Activated CD4-positive, alpha-beta T cell treated with anti-CD3 and anti-CD28 coated beads, Interleukin-2, amount 50 U/mL, for 24 hours (primary cell): ENCODE data around the gene PLCD3.

ENCODE experiments used
- DNase-seq, 2 donors: peaks; one replicate each; pipeline ENCODE4 v3.0.0-alpha.2; 2020; ENCODE audit warnings: low read depth in 1 of 2, low spot score in 1 of 2

PLCD3 gene

DNA sequence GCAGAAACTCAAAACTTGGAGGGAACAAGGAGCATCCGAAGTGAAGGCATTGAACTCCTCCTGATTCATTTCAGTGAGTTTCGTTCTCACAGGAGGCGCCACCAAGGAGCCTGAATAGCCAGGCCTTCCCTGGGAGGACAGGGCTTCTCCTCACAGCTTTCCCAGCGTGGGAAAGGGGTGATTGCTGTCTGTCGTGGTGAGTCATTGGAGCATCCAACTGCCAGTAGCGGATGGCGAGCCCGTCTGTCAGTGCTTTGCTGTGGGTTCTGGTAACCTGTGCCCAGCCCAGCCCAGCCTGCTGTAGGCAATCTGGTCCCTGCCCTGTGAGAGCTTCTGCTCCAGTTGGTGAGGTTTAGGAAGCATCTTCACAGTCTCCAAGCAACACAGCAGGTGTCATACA lies 28.3 kb downstream of the PLCD3 start:
- DNase-seq = no peak

DNA sequence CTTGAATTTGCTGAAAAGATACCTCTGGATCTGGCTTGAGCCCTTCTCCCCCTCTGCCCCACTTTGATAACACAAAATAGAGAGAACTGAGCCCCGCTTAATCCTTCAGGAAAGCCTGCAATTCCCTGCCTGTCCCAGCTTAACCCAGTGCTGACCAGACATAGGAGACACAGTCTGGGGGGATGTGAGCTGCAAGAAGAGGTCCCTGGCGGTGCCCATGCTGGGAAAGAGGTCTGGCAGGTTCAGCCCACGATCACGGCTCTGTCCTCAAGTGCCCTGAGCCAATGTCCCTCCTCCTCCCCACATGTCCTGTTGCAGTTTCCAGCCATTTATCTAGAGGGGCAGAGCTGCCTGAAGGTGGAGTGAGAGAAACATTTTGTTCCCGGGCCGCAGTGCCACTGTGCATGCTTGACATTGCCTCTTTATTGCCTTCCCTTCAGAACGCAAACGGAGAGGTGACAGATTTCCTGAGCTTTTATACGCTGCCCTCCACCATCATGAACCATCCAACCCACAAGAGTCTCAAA lies 29.0 kb downstream of the PLCD3 start:
- no peak for DNase-seq

DNA sequence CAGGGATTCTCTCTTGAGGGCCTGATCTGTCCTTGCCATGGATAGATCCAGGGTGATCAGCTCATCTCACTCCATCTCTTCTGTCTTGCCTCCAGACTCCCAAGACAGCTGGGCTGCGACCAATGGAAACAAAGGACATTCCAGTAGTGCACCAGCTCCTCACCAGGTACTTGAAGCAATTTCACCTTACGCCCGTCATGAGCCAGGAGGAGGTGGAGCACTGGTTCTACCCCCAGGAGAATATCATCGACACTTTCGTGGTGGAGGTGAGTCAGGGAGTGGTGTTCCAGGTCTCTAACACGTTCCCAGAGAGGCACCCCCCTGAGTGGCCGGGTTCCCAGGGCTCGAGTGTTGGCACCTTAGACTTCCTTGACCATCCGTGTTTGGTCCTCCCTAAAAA lies 29.5 kb downstream of the PLCD3 start:
- no peak for DNase-seq

DNA sequence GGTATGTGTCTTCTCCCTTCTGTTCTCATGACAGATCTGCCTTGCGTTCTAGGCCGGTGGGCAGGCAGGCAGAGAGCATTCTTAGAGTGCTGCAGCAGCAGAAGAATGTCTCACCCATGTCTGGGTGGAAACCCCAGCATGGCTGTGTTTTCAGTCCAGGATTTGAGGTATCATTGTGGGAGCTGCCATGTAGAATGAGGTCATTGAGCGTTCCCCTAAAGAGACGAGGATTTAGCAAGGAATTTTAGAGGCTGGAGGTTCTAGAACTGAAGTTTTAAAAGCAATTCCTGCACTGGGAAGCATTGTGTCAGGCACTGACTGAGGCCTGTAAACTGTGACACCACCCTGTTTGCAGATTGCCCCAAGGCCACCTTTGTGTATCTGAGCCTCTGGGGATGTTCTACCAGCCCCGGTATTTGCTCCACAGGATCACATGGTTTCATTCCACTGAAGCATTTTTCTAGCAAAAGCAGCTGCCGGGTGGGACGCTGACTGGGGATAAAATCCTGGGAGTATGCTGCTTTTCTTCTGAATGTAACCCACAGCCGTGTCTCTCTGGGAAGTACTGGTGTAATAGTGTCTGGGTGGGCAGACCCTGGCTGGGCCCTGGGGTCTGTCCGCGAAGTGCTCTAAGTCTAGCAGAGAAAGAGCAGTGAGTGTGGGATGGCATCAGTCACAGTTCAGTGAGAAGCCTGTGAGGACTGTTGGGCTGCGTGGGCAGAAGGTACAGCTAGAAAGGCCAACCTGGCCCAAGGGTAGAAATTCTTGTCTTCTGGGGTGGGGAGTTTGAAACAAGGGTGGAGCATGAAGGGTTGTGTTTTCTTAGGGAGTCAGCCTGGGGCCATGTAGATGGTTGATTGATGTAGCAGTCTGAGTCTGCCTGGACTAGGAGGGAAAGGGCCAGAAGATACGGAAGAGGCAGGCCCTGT lies 30.2 kb downstream of the PLCD3 start:
- no peak for DNase-seq

DNA sequence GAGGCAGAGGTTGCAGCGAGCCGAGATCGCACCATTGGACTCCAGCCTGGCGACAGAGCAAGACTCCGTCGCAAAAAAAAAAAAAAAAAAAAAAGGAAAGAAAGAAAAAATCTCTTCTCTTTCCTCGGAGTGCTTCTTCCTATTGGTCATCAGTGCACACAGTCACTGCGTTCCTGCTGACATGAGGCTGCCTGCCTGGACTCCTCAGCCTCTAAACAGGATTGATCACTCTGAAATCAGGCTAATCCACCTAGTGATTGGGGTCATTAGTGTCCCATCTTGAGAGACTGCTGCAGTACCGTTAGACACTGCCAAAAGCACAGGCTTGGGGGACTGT lies 30.8 kb downstream of the PLCD3 start:
- DNase-seq = no peak

DNA sequence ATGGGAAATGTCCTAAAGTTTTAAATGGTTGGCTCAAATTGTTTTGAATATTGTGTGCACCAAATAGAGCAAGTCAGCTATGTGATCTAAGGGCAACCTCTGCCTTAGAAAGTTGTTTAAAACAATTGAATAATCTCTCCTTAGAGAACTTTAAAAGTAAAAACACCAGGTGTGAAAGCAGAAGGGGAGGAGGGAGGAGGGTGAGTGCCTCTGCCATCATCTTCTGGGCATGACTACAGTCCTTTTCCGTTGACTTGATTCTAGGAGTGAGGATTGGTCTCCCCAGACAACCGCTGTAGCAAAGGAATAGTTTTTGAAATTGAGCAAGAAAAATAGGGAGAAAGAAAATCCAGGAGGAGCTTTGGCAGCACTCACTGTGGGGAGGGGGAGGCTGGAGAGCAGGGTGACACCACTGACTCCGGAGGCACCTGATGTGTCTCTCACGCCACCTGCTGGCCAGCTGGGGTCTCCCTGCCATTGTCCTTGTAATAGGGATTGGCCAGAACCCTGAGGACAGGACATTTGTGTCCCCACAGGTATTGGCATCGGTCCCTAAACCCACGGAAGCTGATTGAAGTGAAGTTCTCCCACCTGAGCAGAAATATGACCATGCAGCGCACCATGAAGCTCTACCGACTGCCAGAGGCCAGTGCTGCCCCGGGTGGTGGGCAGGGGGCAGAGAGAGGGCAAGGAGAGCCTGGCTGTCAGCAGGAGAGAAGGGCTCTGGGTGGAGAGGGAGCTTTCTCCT lies 33.3 kb downstream of the PLCD3 start:
- peak; percentile 37 to 55 for DNase-seq

DNA sequence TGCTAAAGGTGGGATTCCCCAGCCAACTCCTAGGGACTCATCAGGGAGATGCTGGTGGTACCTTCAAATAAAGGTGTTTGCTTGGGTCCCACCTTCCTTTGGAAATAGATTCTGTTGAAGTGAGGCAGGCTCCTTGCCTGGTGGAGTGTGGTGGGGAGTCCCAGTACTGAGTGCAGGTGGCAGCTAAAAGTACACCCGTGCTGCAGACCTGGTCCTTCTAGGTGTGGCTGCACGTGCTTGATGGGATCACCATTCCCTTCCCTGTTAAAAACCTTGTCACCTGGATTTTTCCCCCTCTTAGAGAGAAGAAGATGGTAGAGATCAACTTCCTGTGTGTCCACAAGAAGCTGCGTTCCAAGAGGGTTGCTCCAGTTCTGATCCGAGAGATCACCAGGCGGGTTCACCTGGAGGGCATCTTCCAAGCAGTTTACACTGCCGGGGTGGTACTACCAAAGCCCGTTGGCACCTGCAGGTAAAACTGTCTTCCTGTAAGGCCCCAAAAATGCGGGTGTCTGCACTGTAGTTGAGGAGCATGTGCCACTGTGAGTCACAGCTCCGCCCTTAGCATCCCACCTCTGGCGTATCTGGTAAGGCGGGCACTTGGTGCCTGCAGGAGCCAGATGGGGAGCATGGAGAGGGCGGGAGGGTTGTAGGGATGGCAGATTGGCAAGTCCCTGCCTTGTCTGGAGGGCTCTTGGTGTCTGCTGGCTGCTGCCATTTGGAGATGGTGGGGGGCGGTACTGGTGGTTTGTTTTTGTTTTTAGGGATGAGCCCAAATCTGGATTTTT lies 34.0 kb downstream of the PLCD3 start:
- DNase-seq = no peak

DNA sequence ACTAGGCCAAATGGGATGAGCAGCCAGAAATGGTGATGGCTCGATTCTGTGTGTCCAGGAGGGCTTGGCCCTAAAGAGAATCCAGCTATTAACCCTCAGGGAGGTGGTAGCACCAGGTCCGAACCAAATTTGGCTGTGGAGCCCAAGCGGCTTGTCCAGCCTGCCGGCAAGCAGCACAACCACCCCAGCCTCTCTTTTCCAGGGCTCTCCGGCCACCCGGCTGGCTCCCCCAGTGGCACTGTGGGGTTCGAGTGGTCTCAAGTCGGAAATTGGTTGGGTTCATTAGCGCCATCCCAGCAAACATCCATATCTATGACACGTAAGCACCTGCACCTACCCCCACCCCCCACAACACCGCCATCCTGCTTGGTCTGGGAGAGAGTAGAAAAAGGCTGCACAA lies 35.4 kb downstream of the PLCD3 start:
- no peak for DNase-seq

DNA sequence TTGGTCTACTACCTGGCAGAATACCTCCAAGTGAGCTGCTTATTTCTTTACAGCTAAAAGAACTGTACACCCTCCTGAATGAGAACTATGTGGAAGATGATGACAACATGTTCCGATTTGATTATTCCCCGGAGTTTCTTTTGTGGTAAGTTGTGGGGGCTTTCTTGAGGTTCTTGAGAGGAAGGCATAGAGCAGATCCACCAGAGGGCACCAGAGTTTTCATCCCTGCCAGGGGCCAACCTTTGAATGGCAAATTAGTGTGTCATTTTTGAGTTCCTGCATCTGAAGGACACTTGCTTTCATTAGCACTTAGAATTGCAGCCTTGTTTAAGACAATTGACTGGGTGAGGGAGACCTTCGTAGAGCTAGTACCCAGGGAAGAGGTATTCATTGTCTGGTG lies 36.2 kb downstream of the PLCD3 start:
- DNase-seq = no peak

DNA sequence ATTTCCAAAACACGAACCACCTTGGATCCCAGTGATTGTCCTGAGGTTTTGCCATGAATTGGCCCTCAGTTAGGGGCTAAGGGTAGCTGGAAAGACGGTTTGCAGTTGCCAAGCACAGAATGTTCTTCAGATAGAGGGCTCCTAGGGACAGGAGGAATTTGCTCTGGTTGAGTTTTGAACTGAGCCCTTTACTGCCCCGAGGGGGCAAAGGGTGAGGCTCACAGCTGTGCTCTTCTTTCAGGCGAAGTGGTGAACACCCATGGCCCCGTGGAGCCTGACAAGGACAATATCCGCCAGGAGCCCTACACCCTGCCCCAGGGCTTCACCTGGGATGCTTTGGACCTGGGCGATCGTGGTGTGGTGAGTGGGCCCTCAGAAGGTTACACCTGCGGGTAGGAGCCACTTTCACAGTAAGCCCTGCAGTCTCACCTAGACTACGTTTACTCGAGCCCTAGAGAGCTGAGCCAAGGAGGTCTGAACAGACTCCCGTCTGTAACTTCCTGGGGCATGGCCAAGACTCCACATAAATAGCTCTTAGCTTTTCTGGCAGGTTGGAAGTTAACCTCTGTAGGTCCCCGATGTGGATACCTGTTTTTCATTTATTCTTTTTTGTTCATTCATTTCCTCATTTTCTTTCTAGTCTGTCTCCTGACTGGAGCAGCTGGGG lies 38.7 kb downstream of the PLCD3 start:
- no peak for DNase-seq

DNA sequence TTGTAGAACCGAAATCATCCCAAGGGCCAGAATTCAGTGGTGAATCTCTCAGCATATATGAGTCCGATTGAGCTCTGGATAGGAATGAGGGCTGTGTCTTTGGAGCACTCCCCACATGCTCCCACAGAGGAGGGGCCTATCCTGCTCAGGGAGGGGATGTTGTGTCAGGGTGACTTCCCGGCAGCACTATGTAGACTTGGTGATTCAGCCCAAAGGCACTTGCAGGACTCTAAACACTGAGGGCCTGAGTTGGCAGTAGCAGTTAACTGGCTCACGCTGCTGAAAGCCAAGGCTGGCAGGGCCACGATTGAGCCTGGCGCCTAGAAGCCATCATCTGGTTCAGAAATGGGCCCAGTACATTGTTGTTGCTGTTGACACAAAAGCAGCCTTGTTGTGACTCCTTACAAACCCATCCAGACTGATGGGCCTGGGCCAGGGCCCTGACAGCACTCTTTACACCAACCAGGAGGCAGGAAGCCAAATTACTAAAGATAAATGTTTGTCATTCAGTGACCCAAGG lies 39.3 kb downstream of the PLCD3 start:
- DNase-seq = no peak

DNA sequence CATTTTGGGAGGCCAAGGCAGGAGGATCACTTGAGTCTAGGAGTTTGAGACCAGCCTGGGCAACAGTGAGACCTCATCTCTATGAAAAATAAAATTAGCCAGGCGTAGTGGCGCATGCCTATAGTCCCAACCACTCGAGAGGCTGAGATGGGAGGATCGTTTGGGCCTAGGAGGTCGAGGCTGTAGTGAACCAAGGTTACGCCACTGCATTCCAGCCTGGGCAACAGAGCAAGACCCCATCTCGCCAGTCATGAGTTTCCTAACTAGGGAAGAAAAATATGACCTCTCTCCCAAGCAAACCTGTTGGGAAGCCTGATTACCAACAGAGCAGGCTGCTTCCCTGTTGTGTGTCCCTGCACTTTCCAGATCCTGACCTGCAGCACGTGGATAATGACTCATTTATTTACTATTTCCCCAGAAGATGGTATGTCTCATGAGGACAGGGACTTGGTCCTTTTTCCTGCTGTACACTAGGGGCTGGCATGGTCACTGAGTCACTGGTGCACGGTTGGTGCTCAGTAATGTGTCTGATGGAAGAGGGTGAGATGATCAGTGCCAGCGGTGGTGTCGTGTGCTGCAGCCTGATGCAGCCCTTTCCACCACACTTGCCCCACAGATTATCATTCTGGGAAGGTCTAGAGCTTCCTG lies 40.4 kb downstream of the PLCD3 start:
- DNase-seq = no peak

DNA sequence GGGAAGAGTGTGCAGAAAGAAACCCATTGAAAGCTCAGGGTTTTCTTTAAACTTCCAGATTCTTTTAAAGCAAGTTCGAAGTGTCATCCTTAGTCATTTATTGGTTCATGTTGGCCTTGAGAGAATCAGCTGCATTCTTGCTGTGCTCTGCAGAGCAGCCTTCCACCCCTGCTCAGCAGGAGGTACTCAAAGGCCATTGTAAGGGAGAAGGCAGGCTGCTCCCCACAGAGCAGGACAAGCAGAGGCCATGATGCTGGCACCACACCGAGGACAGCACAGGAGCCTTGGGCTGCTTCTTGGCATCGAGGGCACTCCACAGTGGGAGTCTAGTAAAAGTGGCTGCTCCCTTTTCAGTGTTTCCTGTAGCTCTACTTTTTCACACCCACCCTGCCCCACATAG lies 41.6 kb downstream of the PLCD3 start:
- no peak for DNase-seq

DNA sequence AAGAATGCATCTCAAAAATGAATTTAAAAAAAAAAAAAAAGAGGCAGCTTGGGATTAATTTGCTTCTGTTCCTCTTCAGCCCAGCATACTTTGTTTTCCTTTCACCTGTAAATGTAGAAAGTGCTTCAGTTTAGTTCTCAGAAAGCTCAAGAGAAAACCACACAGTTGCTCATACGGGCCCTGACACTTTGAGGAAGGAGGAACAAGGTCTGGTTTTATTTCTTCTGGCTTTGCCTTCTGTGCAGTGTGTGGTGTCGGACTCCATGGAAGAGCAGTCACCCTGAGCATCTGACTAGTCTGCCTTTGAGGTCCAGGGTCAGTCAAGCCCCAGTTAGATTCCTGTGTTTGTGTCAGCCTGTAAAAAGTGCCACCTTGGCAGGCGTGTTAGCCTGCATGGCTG lies 43.6 kb downstream of the PLCD3 start:
- DNase-seq = no peak

DNA sequence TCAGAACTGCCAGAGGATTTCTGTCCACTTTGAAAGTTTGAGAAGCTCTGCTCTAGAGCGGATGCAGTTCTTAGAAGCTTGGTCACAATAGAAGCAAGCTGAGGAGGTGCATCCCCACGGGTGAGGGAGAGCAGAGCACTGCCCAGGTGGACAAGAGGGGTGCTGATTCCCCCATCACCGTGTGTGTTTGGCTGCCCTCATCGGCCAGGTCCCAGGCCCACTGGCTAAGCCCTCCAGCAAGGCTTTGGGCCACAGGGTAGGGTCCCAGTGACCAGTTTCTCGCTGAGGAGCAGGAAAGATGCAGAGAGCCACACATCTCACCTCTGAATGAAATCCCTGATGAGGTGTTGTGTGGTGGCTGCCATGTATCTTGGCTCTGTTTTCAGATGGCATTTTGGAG lies 44.3 kb downstream of the PLCD3 start:
- no peak for DNase-seq

DNA sequence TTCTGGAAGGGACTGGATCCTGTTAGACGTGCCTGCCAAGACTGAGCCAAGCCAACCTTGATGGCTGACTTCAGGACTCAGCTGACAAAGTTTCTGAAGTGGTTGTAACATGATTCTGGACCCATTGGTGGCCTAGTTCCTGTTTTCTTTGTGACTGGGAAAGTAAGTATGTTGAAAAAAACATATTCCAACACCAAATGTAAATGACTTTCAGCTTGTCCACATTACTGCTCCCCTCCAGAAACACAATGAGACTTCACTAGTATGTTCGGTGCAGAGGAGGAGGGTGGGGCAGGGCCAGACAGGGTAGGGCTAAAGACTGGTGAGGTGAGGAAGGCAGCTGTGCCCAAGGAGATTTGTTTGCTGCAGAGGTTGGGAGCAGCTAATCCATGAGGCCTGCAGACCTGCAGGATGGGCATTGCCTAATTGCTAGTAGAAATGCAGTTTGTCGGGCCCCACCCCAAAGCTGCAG lies 44.8 kb downstream of the PLCD3 start:
- DNase-seq = no peak

DNA sequence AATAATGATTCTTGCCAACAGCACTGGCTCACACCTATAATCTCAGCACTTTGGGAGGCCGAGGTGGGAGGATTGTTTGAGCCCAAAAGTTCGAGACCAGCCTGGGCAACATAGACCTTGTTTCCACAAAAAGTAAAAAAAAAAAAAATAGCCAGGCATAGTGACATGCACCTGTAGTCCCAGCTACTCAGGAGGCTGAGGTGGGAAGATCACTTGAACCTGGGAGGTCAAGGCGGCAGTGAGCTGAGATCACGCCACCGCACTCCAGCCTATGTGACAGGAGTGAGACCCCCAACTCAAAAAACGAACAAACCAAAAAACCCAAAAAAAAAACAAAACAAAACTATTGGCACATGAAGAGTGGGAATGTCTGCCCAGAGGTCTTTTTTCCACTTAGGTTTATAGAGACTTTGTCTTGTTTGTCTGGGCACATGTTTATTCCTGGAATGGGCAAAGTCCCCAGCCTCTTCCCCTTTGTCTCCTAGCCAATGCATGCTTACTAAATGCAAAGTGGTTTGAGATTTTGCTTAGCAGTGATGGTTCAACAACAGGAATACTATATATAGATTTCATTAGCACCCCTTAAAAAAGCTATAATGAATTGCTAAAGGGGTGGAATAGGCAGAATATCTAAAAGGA lies 45.3 kb downstream of the PLCD3 start:
- no peak for DNase-seq

DNA sequence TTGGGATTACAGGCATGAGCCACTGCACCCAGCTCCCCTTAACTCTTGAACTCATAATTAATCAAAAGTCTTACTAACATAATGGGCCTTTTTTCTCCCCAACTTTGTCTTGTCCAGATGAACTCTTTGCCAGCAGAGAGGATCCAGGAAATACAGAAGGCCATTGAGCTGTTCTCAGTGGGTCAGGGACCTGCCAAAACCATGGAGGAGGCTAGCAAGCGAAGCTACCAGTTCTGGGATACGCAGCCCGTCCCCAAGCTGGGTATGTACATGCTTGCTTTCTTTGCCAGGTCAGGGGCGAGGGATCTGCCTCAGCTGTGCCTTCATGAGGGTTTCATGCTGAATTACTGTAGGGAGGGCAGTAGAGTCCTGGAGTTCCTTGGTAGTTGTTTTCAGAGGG lies 45.9 kb downstream of the PLCD3 start:
- DNase-seq = no peak

DNA sequence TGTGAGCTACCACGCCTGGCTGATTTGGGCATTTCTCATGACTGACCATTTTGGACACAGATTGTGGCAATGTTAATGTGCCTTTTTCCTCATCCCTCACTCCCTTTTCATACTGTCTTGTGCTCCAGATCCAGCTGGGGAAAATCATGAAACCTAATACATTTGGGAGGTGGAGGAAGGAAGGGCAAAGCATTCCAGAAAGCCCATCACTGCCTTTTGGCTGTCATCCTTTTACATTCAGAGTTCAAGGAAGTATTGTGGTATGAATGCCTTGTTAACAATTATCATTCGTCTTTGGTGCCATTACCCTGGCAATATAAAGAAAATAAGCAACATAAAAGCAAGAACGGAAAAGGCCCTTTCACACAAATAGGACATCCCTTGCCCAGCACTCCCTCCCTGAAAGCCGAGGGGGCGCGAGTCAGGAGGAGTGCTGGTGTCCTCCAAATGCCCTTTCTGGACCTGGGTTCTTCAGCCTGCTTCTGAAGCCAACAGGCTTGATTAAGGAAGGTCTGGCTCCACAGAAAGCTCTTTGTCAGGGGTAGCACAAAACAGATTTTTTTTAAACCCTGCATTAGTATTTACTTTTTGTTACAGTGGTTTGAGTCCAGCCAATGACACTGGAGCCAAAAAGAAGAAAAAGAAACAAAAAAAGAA lies 51.1 kb downstream of the PLCD3 start:
- no peak for DNase-seq
